A549 treated with Hydrocortisone at 1 μM for 4 hours (cell line): ENCODE data around the gene RAB43. TPM values are rescaled to one million over a fixed set of nuclear protein-coding genes. Genes with fewer than 3 reads are reported as not detected.

ENCODE experiments used
- total RNA-seq: library from RNA; stranded (reverse); fragments of 200-300 nt; extraction: Qiagen RNA extraction; gene quantifications from 5 replicates; pipeline ENCODE4 v1.2.3, GENCODE V29; 2022

RAB43 gene
- total RNA-seq = 3.2 to 5.8 TPM (median 4.4 TPM) in 5 replicates

DNA sequence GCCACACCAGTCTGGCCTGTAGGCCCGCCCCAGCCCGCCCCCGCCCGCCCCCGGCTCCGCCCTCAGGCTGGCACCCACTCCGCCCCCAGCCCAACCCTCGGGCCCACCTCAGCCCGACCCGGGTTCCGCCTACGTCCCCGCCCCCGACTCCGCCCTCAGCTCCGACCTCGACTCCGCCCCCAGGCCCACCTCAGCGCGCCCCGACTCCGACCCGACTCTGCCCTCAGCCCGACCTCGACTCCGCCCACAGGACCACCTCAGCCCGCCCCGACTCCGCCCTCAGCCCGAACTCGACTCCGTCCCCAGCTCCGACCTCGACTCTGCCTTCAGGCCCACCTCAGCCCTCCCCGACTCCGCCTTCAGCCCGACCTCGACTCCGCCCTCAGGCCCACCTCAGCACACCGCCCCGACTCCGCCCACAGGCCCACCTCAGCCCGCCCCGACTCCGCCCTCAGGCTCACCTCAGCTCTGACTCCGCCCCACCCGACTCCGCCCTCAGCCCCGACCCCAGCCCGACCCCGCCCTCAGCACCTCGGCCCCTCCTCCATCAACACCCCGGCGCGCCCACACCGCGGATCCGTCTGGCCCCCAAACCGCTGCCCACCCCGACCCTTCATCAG is at the start of gene RAB43:
RAB43 (minus strand) TSS at position 13 of the 620 bp plus-strand sequence. CDS start 315 bp downstream, outside the sequence.

DNA sequence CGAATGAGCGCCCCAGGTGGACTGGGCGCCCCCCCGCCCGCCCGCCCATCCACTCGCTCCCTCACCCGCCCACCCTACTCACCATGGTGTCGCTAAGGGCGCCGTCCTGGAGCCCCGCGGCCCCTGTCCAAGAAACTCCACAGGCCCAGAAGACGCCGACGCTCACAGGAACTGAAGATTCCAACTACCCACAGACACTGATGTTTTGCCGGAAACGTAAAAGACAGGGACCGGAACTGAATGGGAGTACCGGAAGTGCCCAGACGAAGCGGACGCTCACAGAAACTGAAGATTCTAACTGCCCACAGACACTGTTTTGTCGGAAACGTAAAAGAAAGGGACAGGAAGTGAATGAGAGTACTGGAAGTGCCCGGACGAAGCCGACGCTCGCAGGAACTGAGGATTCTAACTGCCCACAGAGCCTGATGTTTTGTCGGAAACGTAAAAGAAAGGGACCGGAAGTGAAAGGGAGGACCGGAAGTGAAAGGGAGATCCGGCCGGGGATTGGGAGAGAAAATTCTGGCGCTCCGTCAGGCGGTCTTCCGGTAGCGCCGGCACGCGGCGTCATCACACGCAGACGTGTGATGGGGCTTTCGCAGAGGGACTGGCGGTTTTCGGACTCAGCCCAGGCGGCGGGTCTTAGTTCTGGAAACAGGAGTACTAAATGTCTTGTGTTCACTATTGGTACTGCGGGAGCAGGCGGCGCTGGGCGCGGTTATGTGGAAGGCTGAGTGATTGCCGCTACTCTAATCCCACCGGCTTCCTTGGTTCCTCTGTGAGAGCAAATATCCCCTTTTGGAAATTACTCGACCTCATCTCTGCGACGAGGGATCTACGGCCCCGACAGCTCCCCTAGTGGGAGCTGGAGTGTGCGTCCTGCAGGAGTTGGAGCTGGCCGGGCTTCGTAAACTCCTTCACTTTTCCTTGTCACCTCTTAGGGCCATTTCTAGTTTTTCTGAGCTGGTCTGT is 39.6 kb upstream of the RAB43 start, which contains the start of gene ISY1:
ISY1 (minus strand) TSS at position 173 of the 969 bp plus-strand sequence; CDS start at position 85, 88 bp downstream.

DNA sequence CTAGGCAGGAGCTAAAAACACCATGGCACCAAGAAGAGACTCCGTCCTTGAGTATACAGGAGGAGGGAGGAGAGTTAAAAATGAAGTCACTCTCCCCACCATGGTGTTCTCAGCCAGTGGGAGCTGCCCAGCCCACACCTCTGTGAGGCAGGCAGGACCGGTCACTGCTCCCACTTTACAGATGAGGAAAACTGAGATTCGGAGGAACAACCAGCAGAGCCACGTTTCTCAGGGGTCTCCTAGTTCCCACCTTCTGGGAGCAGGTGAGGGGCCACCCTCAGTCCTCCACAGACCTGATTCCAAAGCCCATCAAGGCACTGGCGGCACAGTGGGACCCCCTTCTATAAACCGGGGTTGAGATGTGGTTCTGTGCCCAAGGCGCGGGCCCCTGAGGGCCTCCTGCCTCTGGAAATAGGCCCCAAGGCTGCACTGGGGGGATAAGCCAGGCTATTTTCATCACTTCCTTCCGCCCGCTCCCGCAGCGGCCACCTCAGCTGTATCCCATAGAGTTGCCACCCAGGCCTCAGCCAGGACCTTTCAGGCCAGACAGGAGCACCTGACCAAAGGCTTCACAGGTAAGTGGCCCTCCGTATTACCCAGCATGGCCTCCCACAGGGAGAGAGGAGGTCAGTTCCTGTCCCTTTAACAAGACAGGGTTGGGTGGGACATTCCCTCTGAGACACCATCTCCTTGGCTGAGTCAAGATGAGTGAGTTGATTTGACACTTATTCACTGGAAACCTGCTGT is 61.2 kb downstream of the RAB43 start, which contains the start of gene GP9:
GP9 (plus strand) TSS at position 504 of the 747 bp plus-strand sequence. CDS start 961 bp downstream, outside the sequence.

Other genes with a start within 250 kb of the RAB43 start
- 22.8 to 28.9 TPM (median 24.2 TPM) in 5 replicates for gene ACAD9, start 242.2 kb downstream of the RAB43 start, total RNA-seq
- not detected in 5 replicates for gene CFAP92, start 127.7 kb downstream of the RAB43 start, total RNA-seq
- gene EFCC1, start 120.5 kb downstream of the RAB43 start, total RNA-seq = 0.03 TPM in 1 of 5 replicates, not detected in the others
- gene GP9, start 61.0 kb downstream of the RAB43 start, total RNA-seq = not detected in 5 replicates
- gene ISY1, start 39.3 kb upstream of the RAB43 start, total RNA-seq = 21.0 to 22.9 TPM (median 21.7 TPM) in 5 replicates
- 341 to 385 TPM (median 346 TPM) in 5 replicates for gene CNBP, start 62.1 kb upstream of the RAB43 start, total RNA-seq
- gene COPG1, start 127.8 kb upstream of the RAB43 start, total RNA-seq = 68.6 to 96.1 TPM (median 75.6 TPM) in 5 replicates
- gene HMCES, start 157.1 kb upstream of the RAB43 start, total RNA-seq = 39.6 to 46.2 TPM (median 44.3 TPM) in 5 replicates